HCT116 (cell line): ENCODE data around the gene NKPD1. TPM values are rescaled to one million over a fixed set of nuclear protein-coding genes. Genes with fewer than 3 reads are reported as not detected.

ENCODE experiments used
- ATAC-seq: fragments of 200-7000 bp; cut with Tn5 transposase; 2 replicates; pipeline ENCODE4 v1.9.1; 2020; ENCODE audit warnings: mild to moderate bottlenecking, moderate library complexity
- BruUV-seq: library from RNA; stranded (reverse); fragments of 400-500 nt; replicated peaks from 2 replicates; lab custom pipeline; 2021; lab: Mats Ljungman, UMichigan
- CTCF ChIA-PET: fragments of 300-600 bp; sonication (Branson Sonifier 250); formaldehyde crosslinking; loops from one replicate; lab custom pipeline; 2021; ENCODE audit warnings: antibody characterized with exemption; lab: Charles Lee
- POLR2A ChIA-PET: fragments of 300-600, 350-600 bp; sonication (Branson Sonifier 250); formaldehyde crosslinking; loops from one replicate; lab custom pipeline; 2021; ENCODE audit warnings: antibody characterized with exemption; lab: Charles Lee
- RAD21 ChIA-PET, 2 experiments: fragments of 300-600 bp; sonication (Branson Sonifier 250); formaldehyde crosslinking; loops; one replicate each; lab custom pipeline; 2023; ENCODE audit warnings: low total read pairs in 2 of 2; ENCODE audit not compliant: uncharacterized antibody in 2 of 2, unreplicated experiment in 2 of 2, low non-redundant PET in 1 of 2; lab: Charles Lee
- DNase-seq: peaks from one replicate; pipeline ENCODE4 v3.0.0-alpha.2; 2010; ENCODE audit warnings: low read depth, low spot score
- H2AFZ ChIP-seq: fragments of 200-600 bp; shearing (Covaris generic), sonication (generic); 2 replicates; pipeline ENCODE4 v1.6.1; 2017; ENCODE audit warnings: low read depth, mixed run types, mixed read lengths, antibody characterized with exemption, low read length; ENCODE audit not compliant: poor library complexity, severe bottlenecking
- H3K27ac ChIP-seq: 2 replicates; pipeline ENCODE4 v1.5.1; 2012; ENCODE audit warnings: low read depth, low read length
- H3K27me3 ChIP-seq: fragments of 200-600 bp; sonication (generic); 2 replicates; pipeline ENCODE4 v1.6.1; 2016; ENCODE audit warnings: mixed run types, low read length, mixed read lengths; ENCODE audit not compliant: insufficient read depth
- H3K36me3 ChIP-seq, 2 experiments: fragments of 200-500 bp in 1 of 2; fragments of 200-600 bp in 1 of 2; sonication (Bioruptor generic) in 1 of 2; sonication (generic) in 1 of 2; 2 replicates each; pipeline versions ENCODE4 v1.5.1 to v1.6.1; 2014 to 2016; ENCODE audit warnings: low read length in 2 of 2, inconsistent platforms in 1 of 2, mixed read lengths in 1 of 2, mixed run types in 1 of 2; ENCODE audit not compliant: insufficient read depth in 2 of 2, control insufficient read depth in 1 of 2
- H3K4me1 ChIP-seq, 2 experiments: fragments of 200-600 bp in 1 of 2; sonication (generic) in 1 of 2; 2 replicates each; pipeline versions ENCODE4 v1.5.1 to v1.6.1; 2012 to 2017; ENCODE audit warnings: low read length in 2 of 2, inconsistent platforms in 1 of 2, mild to moderate bottlenecking in 1 of 2, mixed read lengths in 1 of 2, mixed run types in 1 of 2, moderate library complexity in 1 of 2; ENCODE audit not compliant: insufficient read depth in 2 of 2, control insufficient read depth in 1 of 2
- H3K4me2 ChIP-seq: fragments of 200-600 bp; sonication (generic); 2 replicates; pipeline ENCODE4 v1.6.1; 2017; ENCODE audit warnings: mixed run types, low read length, mixed read lengths
- H3K4me3 ChIP-seq, 2 experiments: fragments of 200-600 bp in 1 of 2; sonication (generic) in 1 of 2; replicated peaks in 1 of 2; 2 replicates each; pipeline ENCODE4 v1.5.1; 2011 to 2016; ENCODE audit warnings: low read length in 2 of 2, control low read depth in 1 of 2, low read depth in 1 of 2, mild to moderate bottlenecking in 1 of 2, mixed read lengths in 1 of 2, mixed run types in 1 of 2
- H3K79me2 ChIP-seq: fragments of 200-600 bp; sonication (generic); 2 replicates; pipeline ENCODE4 v1.6.1; 2017; ENCODE audit warnings: mild to moderate bottlenecking, mixed run types, low read length, moderate library complexity, mixed read lengths; ENCODE audit not compliant: insufficient read depth
- H3K9ac ChIP-seq: fragments of 200-600 bp; sonication (generic); 2 replicates; pipeline ENCODE4 v1.6.1; 2016; ENCODE audit warnings: low read length, mixed read lengths
- H3K9me2 ChIP-seq: fragments of 200-600 bp; sonication (generic), shearing (Covaris generic); 2 replicates; pipeline ENCODE4 v1.6.1; 2017; ENCODE audit warnings: mixed run types, mild to moderate bottlenecking, moderate library complexity; ENCODE audit not compliant: insufficient read depth
- H3K9me3 ChIP-seq, 2 experiments: fragments of 200-500 bp in 1 of 2; fragments of 200-600 bp in 1 of 2; sonication (Bioruptor generic) in 1 of 2; sonication (generic) in 1 of 2; 2 replicates each; pipeline ENCODE4 v1.6.1; 2014 to 2017; ENCODE audit warnings: low read length in 2 of 2, mixed read lengths in 2 of 2, inconsistent platforms in 1 of 2, low read depth in 1 of 2, mild to moderate bottlenecking in 1 of 2, mixed run types in 1 of 2, moderate library complexity in 1 of 2; ENCODE audit not compliant: control insufficient read depth in 1 of 2, insufficient read depth in 1 of 2
- H4K20me1 ChIP-seq: fragments of 200-600 bp; sonication (generic), shearing (Covaris generic); 2 replicates; pipeline ENCODE4 v1.6.1; 2017; ENCODE audit warnings: mixed run types, mild to moderate bottlenecking, moderate library complexity; ENCODE audit not compliant: insufficient read depth
- CBX3 ChIP-seq: IDR thresholded peaks from 2 replicates; pipeline ENCODE4 v1.6.1; 2012; ENCODE audit warnings: low read depth
- CEBPB ChIP-seq: IDR thresholded peaks from 2 replicates; pipeline ENCODE4 v1.6.1; 2012; ENCODE audit warnings: low read depth
- EZH2 ChIP-seq: fragments of 200-600 bp; sonication (generic); IDR thresholded peaks from 2 replicates; pipeline ENCODE4 v1.6.1; 2017; ENCODE audit warnings: antibody characterized with exemption, mixed run types
- EZH2phosphoT487 ChIP-seq: fragments of 200-600 bp; IDR thresholded peaks from 2 replicates; pipeline ENCODE4 v1.6.1; 2018; ENCODE audit warnings: antibody characterized with exemption, borderline replicate concordance
- FOSL1 ChIP-seq: IDR thresholded peaks from 2 replicates; pipeline ENCODE4 v1.6.1; 2012; ENCODE audit warnings: low read depth
- MAX ChIP-seq: IDR thresholded peaks from 2 replicates; pipeline ENCODE4 v1.6.1; 2012
- POLR2A ChIP-seq: IDR thresholded peaks from 2 replicates; pipeline ENCODE4 v1.7.0; 2011; ENCODE audit warnings: borderline replicate concordance; ENCODE audit not compliant: insufficient read depth, insufficient read length; ENCODE audit errors: extremely low read depth
- SRF ChIP-seq: IDR thresholded peaks from 2 replicates; pipeline ENCODE4 v1.6.1; 2012; ENCODE audit warnings: low read depth
- TCF7L2 ChIP-seq: IDR thresholded peaks from 2 replicates; pipeline ENCODE4 v1.7.0; 2011; ENCODE audit warnings: borderline replicate concordance, inconsistent platforms; ENCODE audit not compliant: insufficient read depth, insufficient read length; ENCODE audit errors: extremely low read depth
- YY1 ChIP-seq: IDR thresholded peaks from 2 replicates; pipeline ENCODE4 v1.6.1; 2011; ENCODE audit warnings: low read length, low read depth, moderate library complexity, mild to moderate bottlenecking; ENCODE audit not compliant: insufficient replicate concordance; ENCODE audit errors: extremely low read depth
- ZFX ChIP-seq: fragments of 450-650 bp; IDR thresholded peaks from 2 replicates; pipeline ENCODE4 v1.6.1; 2017
- ZNF274 ChIP-seq: fragments of 200-500 bp; sonication (Bioruptor generic); IDR thresholded peaks from 2 replicates; pipeline ENCODE4 v1.6.1; 2014; ENCODE audit warnings: mild to moderate bottlenecking, low read depth, low read length, inconsistent platforms
- intact Hi-C: fragments of 100-400 bp; cut with micrococcal nuclease; formaldehyde crosslinking; loops from 2 replicates; pipeline ENCODE4 v1.10.0; 2022
- total RNA-seq: library from RNA; stranded (reverse); gene quantifications from one replicate; pipeline ENCODE4 v1.2.1, GENCODE V29; 2021; ENCODE audit not compliant: unreplicated experiment

Gene NKPD1
- total RNA-seq, 1 experiment from 2014 or later: 0.64 TPM

GRCh38 chr19:45172611-45173208 lies 11.9 kb upstream of the NKPD1 start:
- ATAC-seq (no peak), DNase-seq (no peak)
- H3K27me3 ChIP-seq: no peaks in the 10 kb centered on the region
- intact Hi-C loops: loop anchor here (10.0 kb wide), 1 partner anchor 78 kb away; the partner anchor contains the start of gene PPP1R37
- no peaks in the 10 kb centered on the region for H3K9me3 ChIP-seq
- H3K9me2 ChIP-seq: no peaks in the 10 kb centered on the region
- peaks cover 4 to 23% of the 10 kb centered on the region in 2 experiments; a peak in 2 of 4 replicates for H3K4me1 ChIP-seq
- ChIA-PET RAD21 (no interaction called here), POLR2A (no interaction called here), CTCF (no interaction called here)
- H3K79me2 ChIP-seq: no peaks in the 10 kb centered on the region
- no peak overlapping the region for H3K27ac ChIP-seq
- no peak overlapping the region for H3K4me2 ChIP-seq
- TF ChIP-seq SRF (no peak), YY1 (no peak), ZFX (no peak), ZNF274 (no peak), TCF7L2 (no peak), MAX (no peak), CBX3 (no peak), POLR2A (no peak), EZH2phosphoT487 (no peak), CEBPB (no peak), EZH2 (no peak), FOSL1 (no peak)
- H3K4me3 ChIP-seq: no peak overlapping the region
- no TSS peak for BruUV-seq
- H3K9ac ChIP-seq: 0 out of 2 replicates have a peak overlapping the region, but pooled peaks have one; percentile 14
- H4K20me1 ChIP-seq: no peaks in the 10 kb centered on the region
- no peaks in the 10 kb centered on the region for H3K36me3 ChIP-seq
- H2AFZ ChIP-seq: no peak overlapping the region
